Trophoblast cell (in vitro differentiated cells and primary cell): ENCODE data around the gene ANP32B.

Experiments used
- DNase-seq, 2 donors: peaks; one replicate each; pipeline ENCODE4 v3.0.0-alpha.2; 2016
- H2AFZ ChIP-seq: 2 replicates; pipeline ENCODE4 v1.6.1; 2013; ENCODE audit warnings: low read length, moderate library complexity, mild to moderate bottlenecking; ENCODE audit not compliant: insufficient read depth, poor library complexity
- H2AK5ac ChIP-seq: 2 replicates; pipeline ENCODE4 v1.6.1; 2013; ENCODE audit warnings: mild to moderate bottlenecking, low read length
- H2BK120ac ChIP-seq: 2 replicates; pipeline ENCODE4 v1.6.1; 2013; ENCODE audit warnings: low read length, mild to moderate bottlenecking, moderate library complexity; ENCODE audit not compliant: insufficient read depth, poor library complexity
- H2BK12ac ChIP-seq: 2 replicates; pipeline ENCODE4 v1.6.1; 2013; ENCODE audit warnings: mild to moderate bottlenecking, low read length, moderate library complexity
- H2BK5ac ChIP-seq: 2 replicates; pipeline ENCODE4 v1.6.1; 2013; ENCODE audit warnings: low read length, low read depth, moderate library complexity, mild to moderate bottlenecking; ENCODE audit not compliant: poor library complexity
- H3K14ac ChIP-seq: 2 replicates; pipeline ENCODE4 v1.6.1; 2013; ENCODE audit warnings: mild to moderate bottlenecking, low read length
- H3K18ac ChIP-seq: 2 replicates; pipeline ENCODE4 v1.6.1; 2013; ENCODE audit warnings: mild to moderate bottlenecking, low read length
- H3K23ac ChIP-seq: 2 replicates; pipeline ENCODE4 v1.6.1; 2013; ENCODE audit warnings: low read length
- H3K27ac ChIP-seq: 2 replicates; pipeline ENCODE4 v1.5.1; 2013; ENCODE audit warnings: low read depth, mild to moderate bottlenecking, inconsistent platforms, low read length, moderate library complexity
- H3K27me3 ChIP-seq: 2 replicates; pipeline ENCODE4 v1.6.1; 2013; ENCODE audit warnings: inconsistent platforms, mild to moderate bottlenecking, low read length, moderate library complexity; ENCODE audit not compliant: insufficient read depth
- H3K36me3 ChIP-seq, 2 experiments: 1 replicate in 1 of 2; 2 replicates in 1 of 2; pipeline ENCODE4 v1.6.1; 2013; ENCODE audit warnings: low read length in 2 of 2, mild to moderate bottlenecking in 2 of 2, moderate library complexity in 1 of 2; ENCODE audit not compliant: insufficient read depth in 2 of 2, control insufficient read depth in 1 of 2
- H3K4ac ChIP-seq: 2 replicates; pipeline ENCODE4 v1.6.1; 2013; ENCODE audit warnings: low read depth, mild to moderate bottlenecking, low read length, moderate library complexity
- H3K4me1 ChIP-seq, 2 experiments: 1 replicate in 1 of 2; 2 replicates in 1 of 2; pipeline ENCODE4 v1.6.1; 2013; ENCODE audit warnings: low read length in 2 of 2, mild to moderate bottlenecking in 2 of 2, moderate library complexity in 1 of 2; ENCODE audit not compliant: insufficient read depth in 2 of 2, control insufficient read depth in 1 of 2
- H3K4me2 ChIP-seq: 2 replicates; pipeline ENCODE4 v1.6.1; 2013; ENCODE audit warnings: inconsistent platforms, mild to moderate bottlenecking, low read length, moderate library complexity
- H3K4me3 ChIP-seq: 2 replicates; pipeline ENCODE4 v1.5.1; 2013; ENCODE audit warnings: mild to moderate bottlenecking, low read depth, low read length, inconsistent platforms
- H3K79me1 ChIP-seq: one replicate; pipeline ENCODE4 v1.6.1; 2013; ENCODE audit warnings: low read length
- H3K79me2 ChIP-seq: 2 replicates; pipeline ENCODE4 v1.6.1; 2013; ENCODE audit warnings: low read length, mild to moderate bottlenecking; ENCODE audit not compliant: control insufficient read depth, insufficient read depth, poor library complexity
- H3K9ac ChIP-seq: 2 replicates; pipeline ENCODE4 v1.6.1; 2013; ENCODE audit warnings: mild to moderate bottlenecking, low read length
- H3K9me3 ChIP-seq: 2 replicates; pipeline ENCODE4 v1.6.1; 2013; ENCODE audit warnings: low read depth, mild to moderate bottlenecking, control low read depth, inconsistent platforms, low read length; ENCODE audit not compliant: insufficient read depth
- H4K12ac ChIP-seq: 2 replicates; pipeline ENCODE4 v1.6.1; 2013; ENCODE audit warnings: low read depth, mild to moderate bottlenecking, low read length, moderate library complexity
- H4K8ac ChIP-seq: 2 replicates; pipeline ENCODE4 v1.6.1; 2013; ENCODE audit warnings: low read depth, mild to moderate bottlenecking, low read length, moderate library complexity
- H4K91ac ChIP-seq: one replicate; pipeline ENCODE4 v1.6.1; 2013; ENCODE audit warnings: low read depth, mild to moderate bottlenecking, low read length, moderate library complexity
- WGBS: extraction: QIAGEN DNeasy Blood & Tissue Kit; methylation state at CpG from one replicate; pipeline ENCODE4 v1.1.7; 2013; ENCODE audit warnings: missing lambda C conversion rate; ENCODE audit not compliant: insufficient read length, insufficient coverage; ENCODE audit errors: extremely low coverage; 5-methylcytosine and 5-hydroxymethylcytosine counted together

Gene ANP32B

GRCh38 chr9:97997330-97998276 lies 14.5 kb downstream of the ANP32B start:
- no peak overlapping the region for H2BK12ac ChIP-seq
- peak overlapping the region; percentile 62 for H3K4ac ChIP-seq
- H2BK5ac ChIP-seq = no peak overlapping the region
- H2BK120ac ChIP-seq = no peak overlapping the region
- no peak overlapping the region for H3K23ac ChIP-seq
- no peak overlapping the region for H2AK5ac ChIP-seq
- no peak overlapping the region for H2AFZ ChIP-seq
- peaks cover 3% of the 10 kb centered on the region for H3K79me2 ChIP-seq
- no peak overlapping the region for H3K14ac ChIP-seq
- H3K18ac ChIP-seq = no peak overlapping the region
- no peaks in the 10 kb centered on the region for H3K27me3 ChIP-seq
- H3K4me1 ChIP-seq = no peaks in the 10 kb centered on the region
- H3K9ac ChIP-seq = no peak overlapping the region
- no peaks in the 10 kb centered on the region for H3K79me1 ChIP-seq
- no peak overlapping the region for H4K91ac ChIP-seq
- H3K27ac ChIP-seq = no peak overlapping the region
- no peak for DNase-seq
- no peak overlapping the region for H3K4me2 ChIP-seq
- H4K8ac ChIP-seq = no peak overlapping the region
- H3K9me3 ChIP-seq = no peaks in the 10 kb centered on the region
- H3K36me3 ChIP-seq = peaks cover 9 to 26% of the 10 kb centered on the region in 2 experiments
- H4K12ac ChIP-seq = no peak overlapping the region
- no CpG with 5 or more reads among the region's 3 CpGs for WGBS
- H3K4me3 ChIP-seq = no peak overlapping the region

DNA sequence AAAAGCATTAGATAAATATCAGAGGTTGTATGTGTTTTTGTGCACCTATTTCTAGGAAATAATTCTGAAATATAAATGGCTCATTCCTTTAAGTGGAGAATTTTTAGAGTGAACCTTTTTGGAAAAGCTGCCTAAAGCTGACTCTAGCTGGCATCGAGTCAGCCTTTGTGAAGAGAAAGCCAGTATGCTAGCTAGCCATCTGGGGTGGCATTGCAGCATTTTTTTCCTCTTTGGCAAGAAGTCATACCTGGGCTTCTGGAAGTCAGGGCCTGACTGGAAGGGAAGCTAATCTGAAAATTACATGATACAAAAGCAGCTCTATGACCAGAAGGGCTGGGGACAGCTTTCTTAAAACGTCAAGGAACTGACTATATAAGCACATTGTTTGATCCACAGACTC lies 19.7 kb downstream of the ANP32B start:
- H3K4ac ChIP-seq = no peak overlapping the region
- no peaks in the 10 kb centered on the region for H3K4me1 ChIP-seq
- no peaks in the 10 kb centered on the region for H3K27me3 ChIP-seq
- no peak overlapping the region for H2BK120ac ChIP-seq
- H3K4me2 ChIP-seq = no peak overlapping the region
- H4K91ac ChIP-seq = no peak overlapping the region
- H3K9me3 ChIP-seq = no peaks in the 10 kb centered on the region
- H2BK5ac ChIP-seq = no peak overlapping the region
- H3K79me1 ChIP-seq = no peaks in the 10 kb centered on the region
- no peak overlapping the region for H2BK12ac ChIP-seq
- H3K14ac ChIP-seq = no peak overlapping the region
- no peak for DNase-seq
- H2AK5ac ChIP-seq = no peak overlapping the region
- H3K4me3 ChIP-seq = no peak overlapping the region
- H3K23ac ChIP-seq = no peak overlapping the region
- H3K27ac ChIP-seq = no peak overlapping the region
- peaks cover 2% of the 10 kb centered on the region for H3K79me2 ChIP-seq
- H4K12ac ChIP-seq = no peak overlapping the region
- H3K36me3 ChIP-seq = peaks cover 15 to 46% of the 10 kb centered on the region in 2 experiments
- H3K9ac ChIP-seq = no peak overlapping the region
- no peak overlapping the region for H2AFZ ChIP-seq
- no CpG with 5 or more reads among the region's 2 CpGs for whole genome bisulfite sequencing
- no peak overlapping the region for H3K18ac ChIP-seq
- no peak overlapping the region for H4K8ac ChIP-seq

DNA sequence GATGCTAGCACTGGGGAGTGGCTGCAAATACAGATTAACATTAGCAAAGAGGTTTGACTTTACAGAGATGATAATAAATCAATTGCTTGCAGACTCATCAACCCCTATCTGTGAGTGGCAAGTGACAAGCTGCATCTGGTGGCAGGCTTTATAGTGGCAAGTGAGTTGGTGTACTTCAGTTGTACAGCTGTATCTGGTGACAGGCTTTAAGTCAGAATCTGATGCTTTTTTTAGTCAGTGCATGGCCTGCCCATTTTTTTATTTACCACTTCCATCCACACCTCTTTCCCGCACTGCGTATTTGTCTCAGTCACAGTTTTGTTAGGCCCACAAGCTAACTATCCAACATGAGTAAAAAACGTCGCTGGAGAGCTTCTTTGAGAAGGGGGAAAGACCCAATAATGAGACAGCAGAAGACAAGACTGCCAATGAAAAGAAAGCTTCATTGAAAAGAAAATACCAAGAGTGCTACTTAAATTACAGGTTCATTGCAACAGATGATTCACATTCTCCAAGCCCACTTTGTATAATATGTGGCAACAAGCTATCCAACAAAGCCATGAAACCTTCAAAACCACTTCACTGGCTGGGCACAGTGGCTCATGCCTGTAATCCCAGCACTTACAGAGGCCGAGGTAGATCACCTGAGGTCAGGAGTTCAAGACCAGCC lies 23.1 kb downstream of the ANP32B start:
- DNase-seq = no peak
- no peaks in the 10 kb centered on the region for H3K27me3 ChIP-seq
- WGBS = no CpG with 5 or more reads among the region's 5 CpGs
- H2AK5ac ChIP-seq = no peak overlapping the region
- no peak overlapping the region for H4K12ac ChIP-seq
- H2AFZ ChIP-seq = no peak overlapping the region
- no peak overlapping the region for H3K14ac ChIP-seq
- H3K79me2 ChIP-seq = no peaks in the 10 kb centered on the region
- no peak overlapping the region for H3K23ac ChIP-seq
- H4K91ac ChIP-seq = no peak overlapping the region
- H2BK120ac ChIP-seq = no peak overlapping the region
- H3K36me3 ChIP-seq = peaks cover 18 to 59% of the 10 kb centered on the region in 2 experiments
- H3K79me1 ChIP-seq = no peaks in the 10 kb centered on the region
- H3K4me3 ChIP-seq = no peak overlapping the region
- H3K4me1 ChIP-seq = no peaks in the 10 kb centered on the region
- no peak overlapping the region for H3K27ac ChIP-seq
- H3K9ac ChIP-seq = no peak overlapping the region
- H4K8ac ChIP-seq = no peak overlapping the region
- no peak overlapping the region for H3K18ac ChIP-seq
- no peaks in the 10 kb centered on the region for H3K9me3 ChIP-seq
- no peak overlapping the region for H3K4ac ChIP-seq
- no peak overlapping the region for H3K4me2 ChIP-seq
- H2BK5ac ChIP-seq = no peak overlapping the region
- no peak overlapping the region for H2BK12ac ChIP-seq

DNA sequence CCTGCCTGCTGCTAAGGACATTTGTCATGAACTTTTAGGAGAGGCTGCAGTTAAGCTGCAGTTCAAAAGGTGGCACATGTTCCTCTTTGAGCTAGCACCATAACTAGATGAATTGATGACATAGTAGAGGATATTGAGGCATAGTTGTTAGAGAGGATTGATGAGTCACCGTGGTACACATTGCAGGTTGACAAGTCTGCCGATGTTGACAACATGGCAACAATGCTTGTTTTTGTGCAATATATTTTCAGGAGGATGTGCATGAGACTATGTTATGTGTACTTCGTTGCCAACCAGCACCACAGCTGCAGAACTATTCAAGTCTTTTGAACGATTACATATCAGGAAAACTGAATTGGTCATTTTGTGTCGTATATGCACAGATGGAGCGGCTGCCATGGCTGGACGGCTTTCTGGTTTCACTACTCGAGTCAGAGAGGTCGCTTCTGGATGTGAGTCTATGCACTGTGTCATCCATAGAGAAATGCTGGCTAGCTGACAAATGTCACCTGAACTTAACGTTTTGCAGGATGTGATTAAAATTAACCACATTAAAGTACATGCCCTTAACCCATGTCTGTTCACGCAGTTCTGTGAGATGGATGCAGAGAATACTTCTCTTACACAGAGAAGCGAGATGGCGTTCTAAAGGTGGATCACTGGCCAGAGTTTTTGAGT lies 24.2 kb downstream of the ANP32B start:
- H3K4me3 ChIP-seq = no peak overlapping the region
- H2AFZ ChIP-seq = no peak overlapping the region
- WGBS = no CpG with 5 or more reads among the region's 13 CpGs
- H3K4me1 ChIP-seq = no peaks in the 10 kb centered on the region
- H3K27ac ChIP-seq = no peak overlapping the region
- H3K4ac ChIP-seq = no peak overlapping the region
- no peak overlapping the region for H4K8ac ChIP-seq
- no peak overlapping the region for H3K14ac ChIP-seq
- DNase-seq = no peak
- no peak overlapping the region for H3K9ac ChIP-seq
- H2BK120ac ChIP-seq = no peak overlapping the region
- H3K79me1 ChIP-seq = no peaks in the 10 kb centered on the region
- H4K12ac ChIP-seq = no peak overlapping the region
- H3K9me3 ChIP-seq = no peaks in the 10 kb centered on the region
- H3K18ac ChIP-seq = no peak overlapping the region
- H3K23ac ChIP-seq = no peak overlapping the region
- H3K27me3 ChIP-seq = no peaks in the 10 kb centered on the region
- no peak overlapping the region for H2AK5ac ChIP-seq
- no peak overlapping the region for H4K91ac ChIP-seq
- H2BK12ac ChIP-seq = no peak overlapping the region
- H3K4me2 ChIP-seq = no peak overlapping the region
- H3K79me2 ChIP-seq = no peaks in the 10 kb centered on the region
- H2BK5ac ChIP-seq = no peak overlapping the region
- H3K36me3 ChIP-seq = peaks cover 19 to 57% of the 10 kb centered on the region in 2 experiments
